Brain microvascular endothelial cell (primary cell): Measurements from ENCODE around the gene HMGB2.

Experiments
- DNase-seq: peaks from one replicate; pipeline ENCODE4 v3.0.0-alpha.2; 2020
- H3K27ac ChIP-seq: fragments of 250-450 bp; sonication (Bioruptor Pico); 2 replicates; pipeline ENCODE4 v1.5.1; 2020; ENCODE audit warnings: mild to moderate bottlenecking, moderate library complexity
- H3K27me3 ChIP-seq: fragments of 250-450 bp; sonication (Bioruptor Pico); replicated peaks from 2 replicates; pipeline ENCODE4 v1.5.1; 2020; ENCODE audit warnings: mild to moderate bottlenecking
- H3K36me3 ChIP-seq: fragments of 250-450 bp; sonication (Bioruptor Pico); replicated peaks from 2 replicates; pipeline ENCODE4 v1.5.1; 2020; ENCODE audit warnings: mild to moderate bottlenecking
- H3K4me3 ChIP-seq: 2 replicates; pipeline ENCODE4 v1.5.1; 2011; ENCODE audit warnings: low read depth, mild to moderate bottlenecking, control low read depth, low read length, moderate library complexity
- CTCF ChIP-seq: IDR thresholded peaks from 2 replicates; pipeline ENCODE4 v1.5.1; 2011; ENCODE audit warnings: low read depth, mild to moderate bottlenecking, moderate library complexity, low read length, control low read depth, inconsistent platforms; ENCODE audit errors: missing control alignments
- in situ Hi-C: cut with HindIII; loops from 2 replicates; pipeline ENCODE4 v1.10.0; 2017; ENCODE audit warnings: low sequenced_read_pairs, low pct_ligation_motif_present

The HMGB2 gene

DNA sequence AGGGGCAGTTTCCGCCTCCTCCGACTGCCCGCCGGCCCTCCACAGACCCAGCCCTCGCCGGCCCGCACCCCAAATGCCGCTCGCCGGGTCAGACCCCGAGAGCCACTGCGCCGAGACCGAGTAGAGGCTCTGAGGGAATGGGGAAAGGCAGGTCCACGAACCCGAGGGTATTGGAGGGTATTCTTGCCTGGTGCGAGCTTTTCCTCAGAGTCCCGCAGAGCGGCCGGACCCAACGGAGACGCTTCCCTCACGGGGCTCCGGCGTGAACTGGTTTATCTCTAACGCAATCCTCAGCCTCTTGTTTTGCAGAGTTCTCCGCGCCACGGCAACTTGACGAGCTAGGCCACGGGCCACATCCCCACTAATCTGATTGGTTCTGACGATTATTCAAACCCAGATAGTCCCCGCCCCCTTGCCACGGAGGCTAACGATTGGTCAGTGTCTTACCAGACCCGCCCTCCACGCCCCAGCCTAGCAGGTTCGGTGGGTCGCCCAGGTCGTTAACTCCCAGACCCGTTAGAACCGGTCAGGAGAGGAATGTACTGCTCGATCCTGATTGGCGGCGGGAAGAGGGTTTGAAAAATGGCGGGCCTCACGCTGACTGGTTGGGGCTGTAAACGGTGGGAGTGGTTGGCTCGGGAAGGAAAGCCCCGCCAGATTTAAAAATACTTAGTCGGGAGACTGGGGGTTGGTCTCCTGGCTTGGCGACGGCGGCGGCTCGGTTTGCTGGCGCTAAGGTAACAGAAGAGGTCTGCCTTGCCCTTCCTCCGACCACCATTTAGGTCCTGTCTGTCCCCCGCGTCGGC is at the start of gene HMGB2:
Gene HMGB2, minus strand, starts transcription at position 274 of the 806 bp plus-strand sequence. CDS start 709 bp downstream, outside the sequence.
- no peak for TF ChIP-seq CTCF
- DNase-seq = peak; percentile 100
- Histone ChIP-seq H3K27ac (peak within 1 kb of the TSS; percentile 98), H3K4me3 (peak within 1 kb of the TSS; percentile 94), H3K27me3 (no peaks in the 10 kb centered on the region), H3K36me3 (no peaks in the 10 kb centered on the region)
- in situ Hi-C loops = no loop called here

DNA sequence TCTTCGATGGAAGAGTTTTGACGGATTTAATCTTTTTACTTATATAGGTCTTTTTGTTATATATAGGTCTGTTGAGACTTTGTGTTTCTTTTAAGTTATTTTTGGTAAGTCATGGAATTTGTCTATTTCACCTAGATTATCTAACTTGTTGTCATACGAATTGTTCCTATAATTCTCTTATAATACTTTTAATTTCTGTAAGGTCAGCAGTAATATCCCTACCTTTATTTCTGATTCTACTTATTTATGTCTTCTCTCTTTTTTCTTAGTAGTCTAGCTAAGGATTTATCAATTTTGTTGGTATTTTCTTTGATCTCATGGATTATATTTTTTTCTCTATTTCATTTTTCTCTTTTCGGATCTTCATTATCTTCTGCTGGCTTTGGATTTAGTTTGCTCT is 48.2 kb upstream of the HMGB2 start:
- DNase-seq = no peak
- Histone ChIP-seq H3K4me3 (no peak overlapping the region), H3K36me3 (no peaks in the 10 kb centered on the region), H3K27ac (no peak overlapping the region), H3K27me3 (no peaks in the 10 kb centered on the region)
- in situ Hi-C loops = no loop called here
- TF ChIP-seq CTCF = no peak

DNA sequence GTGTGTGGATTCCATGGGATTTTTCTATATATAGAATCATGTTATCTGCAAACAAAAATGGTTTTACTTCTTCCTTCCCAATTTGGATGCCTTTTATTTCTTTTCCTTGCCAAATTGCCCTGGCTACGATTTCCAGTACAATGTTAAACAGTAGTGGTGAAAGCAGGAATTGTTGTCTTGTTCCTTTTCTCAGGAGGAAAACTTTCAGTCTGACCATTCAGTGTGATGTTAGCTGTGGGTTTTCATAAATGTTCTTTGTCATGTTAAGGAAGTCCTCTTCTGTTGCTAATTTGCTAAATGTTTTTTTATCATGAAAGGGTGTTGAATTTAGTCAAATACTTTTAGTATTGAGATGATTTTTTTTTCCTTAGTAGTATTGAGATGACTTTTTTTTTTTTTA is 47.5 kb upstream of the HMGB2 start:
- no peak for TF ChIP-seq CTCF
- DNase-seq = no peak
- Histone ChIP-seq H3K27me3 (no peaks in the 10 kb centered on the region), H3K36me3 (no peaks in the 10 kb centered on the region), H3K4me3 (no peak overlapping the region), H3K27ac (no peak overlapping the region)
- in situ Hi-C loops = no loop called here

GRCh38 chr4:173380987-173381386 is 46.8 kb upstream of the HMGB2 start:
- DNase-seq = no peak
- TF ChIP-seq CTCF = no peak
- Histone ChIP-seq H3K4me3 (no peak overlapping the region), H3K27me3 (no peaks in the 10 kb centered on the region), H3K36me3 (no peaks in the 10 kb centered on the region), H3K27ac (no peak overlapping the region)
- in situ Hi-C loops = no loop called here

DNA sequence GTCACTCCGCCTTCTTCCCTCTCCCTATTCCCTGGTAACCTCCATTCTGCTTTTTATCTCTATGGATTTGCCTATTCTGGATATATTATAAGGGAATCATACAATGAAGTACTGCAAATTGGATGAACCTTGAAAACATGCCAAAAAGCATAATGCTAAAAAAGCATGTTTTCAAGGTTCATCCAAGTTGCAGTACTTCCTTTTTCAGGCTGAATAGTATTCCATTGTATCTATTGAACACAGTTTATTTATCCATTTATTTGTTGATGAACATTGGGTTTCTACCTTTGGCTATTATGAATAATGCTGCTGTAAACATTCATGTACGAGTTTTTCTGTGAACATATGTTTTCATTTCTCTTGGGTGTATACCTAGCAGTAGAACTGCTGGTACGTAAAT is 45.8 kb upstream of the HMGB2 start:
- Histone ChIP-seq H3K4me3 (no peak overlapping the region), H3K27me3 (no peaks in the 10 kb centered on the region), H3K36me3 (no peaks in the 10 kb centered on the region), H3K27ac (no peak overlapping the region)
- in situ Hi-C loops = no loop called here
- no peak for DNase-seq
- no peak for TF ChIP-seq CTCF

DNA sequence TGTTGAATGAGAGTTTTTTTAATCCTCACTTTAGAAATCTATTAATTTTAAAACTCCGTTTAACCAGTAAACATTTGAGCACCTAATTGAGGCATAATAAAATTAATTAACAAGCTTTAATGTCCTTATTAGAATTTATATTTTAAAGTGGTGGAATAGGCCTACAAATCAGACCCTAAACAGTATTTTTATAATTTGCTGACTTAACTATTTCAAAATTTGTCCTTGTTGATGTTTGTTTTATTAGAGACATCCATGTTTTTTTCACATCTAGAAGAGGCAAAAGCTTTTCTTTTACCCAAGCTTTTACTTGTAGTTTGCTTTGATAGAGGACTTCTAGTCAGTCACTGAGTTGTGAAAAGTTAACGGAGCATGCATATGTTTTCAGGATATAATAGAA is 40.4 kb upstream of the HMGB2 start:
- Histone ChIP-seq H3K27me3 (no peaks in the 10 kb centered on the region), H3K4me3 (no peak overlapping the region), H3K36me3 (no peaks in the 10 kb centered on the region), H3K27ac (no peak overlapping the region)
- in situ Hi-C loops = no loop called here
- TF ChIP-seq CTCF = no peak
- DNase-seq = no peak
